NB4 (cell line): ENCODE data around the gene KCNH3.

Source experiments
- POLR2A ChIP-seq: IDR thresholded peaks from 2 replicates; pipeline ENCODE4 v1.6.1; 2011; ENCODE audit warnings: mild to moderate bottlenecking; ENCODE audit not compliant: insufficient read length; ENCODE audit errors: extremely low read depth
- TF ChIP-seq, protein P1 (sequence below): IDR thresholded peaks from 2 replicates; pipeline ENCODE4 v1.6.1; 2011; ENCODE audit warnings: low read depth, low read length

DNA sequence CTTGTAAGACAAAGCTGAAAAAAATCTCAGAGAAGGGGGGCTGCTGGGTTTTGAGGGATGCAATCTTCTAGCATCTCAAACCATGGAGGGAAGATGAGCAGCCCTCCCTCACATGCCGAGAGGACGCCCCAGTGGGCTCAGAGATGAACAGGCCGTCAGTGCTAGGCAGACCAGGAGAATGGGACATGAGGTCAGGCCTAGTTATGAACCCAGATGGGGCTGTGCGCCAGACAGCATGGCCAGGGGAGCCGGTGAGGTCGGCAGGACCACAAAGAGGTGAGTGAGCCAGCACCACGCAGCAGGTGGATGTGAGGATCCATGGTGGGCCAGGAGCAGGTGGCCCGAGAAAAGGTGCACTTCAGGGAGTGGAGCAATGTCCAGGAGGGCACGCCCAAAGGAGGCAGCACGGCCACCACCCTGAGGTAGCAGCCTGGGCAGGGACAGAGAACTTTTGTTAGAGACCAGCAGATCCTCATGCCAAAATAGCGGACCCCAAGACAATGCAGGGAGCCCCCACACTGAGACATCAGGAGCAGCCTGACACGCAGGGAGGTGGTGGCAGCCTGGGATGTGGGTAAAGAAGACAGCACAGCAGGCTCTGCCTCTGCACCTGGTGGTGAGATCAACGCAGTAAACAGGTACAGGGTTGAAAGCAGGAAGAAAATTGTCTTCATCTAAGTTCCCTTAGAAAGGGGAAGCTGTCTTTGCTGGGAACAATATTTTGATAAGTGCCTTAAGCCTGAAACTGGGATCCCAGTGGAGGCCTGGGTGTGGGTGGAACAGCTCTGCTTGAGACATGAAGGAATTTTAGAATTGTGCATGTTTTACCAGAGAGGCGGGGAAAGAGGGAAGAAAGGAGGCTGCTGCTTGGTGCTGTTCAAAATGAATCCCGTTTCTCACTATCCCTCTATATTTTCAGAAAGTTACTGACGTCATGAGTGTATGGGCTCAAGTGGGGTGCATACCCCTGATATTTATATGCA lies 46.9 kb downstream of the KCNH3 start:
- TF ChIP-seq, protein P1, sequence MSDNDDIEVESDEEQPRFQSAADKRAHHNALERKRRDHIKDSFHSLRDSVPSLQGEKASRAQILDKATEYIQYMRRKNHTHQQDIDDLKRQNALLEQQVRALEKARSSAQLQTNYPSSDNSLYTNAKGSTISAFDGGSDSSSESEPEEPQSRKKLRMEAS = no peak
- no peak for TF ChIP-seq POLR2A
